ENCODE measurements around the gene PRKAR1B. TPM values are rescaled to one million over a fixed set of nuclear protein-coding genes. Genes with fewer than 3 reads are reported as not detected.

PRKAR1B gene
- total RNA-seq, 2 experiments from 2014 or later = 48.7 to 49.9 TPM

DNA sequence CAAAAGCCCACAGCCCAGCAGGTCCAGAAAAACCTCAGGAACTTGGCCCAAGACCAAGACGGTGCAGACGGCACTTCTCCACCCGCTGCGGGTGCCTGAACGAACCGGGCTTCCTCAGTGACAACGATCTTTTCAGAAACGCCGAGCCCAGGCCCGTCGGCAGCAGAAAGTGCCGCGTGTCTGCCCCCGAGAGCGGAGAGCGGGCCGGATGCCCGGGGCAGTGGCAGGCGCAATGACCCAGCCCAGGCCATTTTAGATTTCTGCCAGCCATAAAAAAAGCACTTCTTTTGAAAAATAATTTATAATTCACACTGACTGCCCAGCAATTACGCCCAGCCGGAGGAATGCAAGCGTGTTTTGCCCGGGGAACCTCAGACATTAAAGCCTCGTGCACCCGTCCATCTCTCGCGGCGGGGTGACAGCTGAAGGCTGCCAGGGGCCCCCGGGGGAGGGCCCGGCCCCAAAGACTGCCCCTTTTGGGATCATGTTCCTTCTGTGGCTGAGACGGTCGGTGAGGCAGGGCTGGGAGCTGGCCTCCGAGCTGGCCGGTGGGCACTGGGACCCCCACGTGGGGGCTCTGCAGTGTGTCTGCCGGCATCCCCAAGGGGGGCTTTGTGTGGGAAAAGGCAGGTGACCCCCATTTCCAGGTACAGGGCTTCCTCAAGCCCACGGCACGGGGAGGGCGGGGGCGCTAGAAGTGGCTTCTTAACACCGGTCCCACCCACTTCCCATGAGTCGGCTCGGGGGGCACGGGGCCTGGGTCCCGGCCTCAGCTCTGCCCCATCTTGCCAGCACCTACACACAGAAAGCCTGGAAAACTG is 136.1 kb downstream of the PRKAR1B start:
- ChIA-PET CTCF (no interaction called here), POLR2A (no interaction called here)
- no peak for ATAC-seq
- no peak overlapping the region for H3K4me3 Mint-ChIP-seq
- no peaks in the 10 kb centered on the region for H3K27me3 Mint-ChIP-seq
- DNase-seq = no peak
- no peak overlapping the region for H3K27ac Mint-ChIP-seq
- intact Hi-C loops (cut with micrococcal nuclease) = no loop called here
- peaks cover 61% of the 10 kb centered on the region for H3K36me3 Mint-ChIP-seq (ENCODE audit: low read depth)
- TF ChIP-seq, protein P1, sequence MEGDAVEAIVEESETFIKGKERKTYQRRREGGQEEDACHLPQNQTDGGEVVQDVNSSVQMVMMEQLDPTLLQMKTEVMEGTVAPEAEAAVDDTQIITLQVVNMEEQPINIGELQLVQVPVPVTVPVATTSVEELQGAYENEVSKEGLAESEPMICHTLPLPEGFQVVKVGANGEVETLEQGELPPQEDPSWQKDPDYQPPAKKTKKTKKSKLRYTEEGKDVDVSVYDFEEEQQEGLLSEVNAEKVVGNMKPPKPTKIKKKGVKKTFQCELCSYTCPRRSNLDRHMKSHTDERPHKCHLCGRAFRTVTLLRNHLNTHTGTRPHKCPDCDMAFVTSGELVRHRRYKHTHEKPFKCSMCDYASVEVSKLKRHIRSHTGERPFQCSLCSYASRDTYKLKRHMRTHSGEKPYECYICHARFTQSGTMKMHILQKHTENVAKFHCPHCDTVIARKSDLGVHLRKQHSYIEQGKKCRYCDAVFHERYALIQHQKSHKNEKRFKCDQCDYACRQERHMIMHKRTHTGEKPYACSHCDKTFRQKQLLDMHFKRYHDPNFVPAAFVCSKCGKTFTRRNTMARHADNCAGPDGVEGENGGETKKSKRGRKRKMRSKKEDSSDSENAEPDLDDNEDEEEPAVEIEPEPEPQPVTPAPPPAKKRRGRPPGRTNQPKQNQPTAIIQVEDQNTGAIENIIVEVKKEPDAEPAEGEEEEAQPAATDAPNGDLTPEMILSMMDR (IDR thresholded peaks at IDR 0.05) = no peak
- peaks cover 39% of the 10 kb centered on the region for H3K4me1 Mint-ChIP-seq (ENCODE audit: low read depth)
- peaks cover 18% of the 10 kb centered on the region for H3K9me3 Mint-ChIP-seq

DNA sequence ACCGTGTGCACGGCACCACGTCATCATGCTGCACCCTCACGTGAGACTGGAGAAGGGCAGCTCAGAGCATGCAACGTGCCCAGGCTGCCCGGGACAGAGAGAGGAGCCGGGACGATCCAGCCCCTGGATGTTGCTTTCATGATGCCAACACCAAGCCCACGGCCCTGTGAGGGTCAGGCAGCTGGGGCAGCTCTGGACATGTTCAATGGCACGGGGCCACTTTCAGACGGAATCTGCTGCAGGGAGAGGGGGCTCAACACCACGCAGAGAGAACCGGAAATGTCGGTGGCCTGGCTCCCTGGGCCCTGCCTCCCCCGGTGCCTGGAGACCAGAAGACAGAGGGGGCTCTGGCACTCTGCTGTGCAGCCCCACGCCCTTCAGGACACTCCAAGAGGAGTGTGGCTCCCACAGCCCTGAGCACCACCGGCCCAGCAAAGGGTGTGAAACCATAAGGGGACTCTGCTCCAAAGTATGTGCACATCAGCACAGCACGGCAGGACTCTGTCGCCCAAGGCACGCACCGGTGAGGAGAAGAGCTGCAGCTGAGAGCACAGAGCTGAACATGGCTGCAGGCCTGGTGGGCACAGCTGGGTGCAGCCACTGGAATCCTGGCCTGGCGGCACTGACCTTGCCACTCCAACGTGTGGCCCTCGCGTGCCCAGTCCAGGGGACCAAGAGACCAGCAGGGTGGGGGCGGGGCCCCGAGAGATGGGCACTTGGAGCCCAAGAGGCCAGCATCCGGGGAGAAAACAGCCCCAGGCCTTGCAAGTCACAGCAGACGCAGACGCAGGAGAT is 137.1 kb downstream of the PRKAR1B start:
- Mint-ChIP-seq H3K4me3 (no peak overlapping the region), H3K27me3 (no peaks in the 10 kb centered on the region), H3K4me1 (ENCODE audit: low read depth) (peaks cover 40% of the 10 kb centered on the region), H3K36me3 (ENCODE audit: low read depth) (peaks cover 62% of the 10 kb centered on the region), H3K27ac (no peak overlapping the region), H3K9me3 (peaks cover 21% of the 10 kb centered on the region)
- ATAC-seq = no peak
- ChIA-PET POLR2A (no interaction called here), CTCF (interaction anchor here (1.0 kb wide), 1 partner anchor 23 kb away, joined by 3 read pairs; no protein-coding TSS in a partner anchor)
- intact Hi-C loops (cut with micrococcal nuclease) = no loop called here
- TF ChIP-seq, protein P1 (IDR thresholded peaks at IDR 0.05) = no peak
- DNase-seq = no peak

DNA sequence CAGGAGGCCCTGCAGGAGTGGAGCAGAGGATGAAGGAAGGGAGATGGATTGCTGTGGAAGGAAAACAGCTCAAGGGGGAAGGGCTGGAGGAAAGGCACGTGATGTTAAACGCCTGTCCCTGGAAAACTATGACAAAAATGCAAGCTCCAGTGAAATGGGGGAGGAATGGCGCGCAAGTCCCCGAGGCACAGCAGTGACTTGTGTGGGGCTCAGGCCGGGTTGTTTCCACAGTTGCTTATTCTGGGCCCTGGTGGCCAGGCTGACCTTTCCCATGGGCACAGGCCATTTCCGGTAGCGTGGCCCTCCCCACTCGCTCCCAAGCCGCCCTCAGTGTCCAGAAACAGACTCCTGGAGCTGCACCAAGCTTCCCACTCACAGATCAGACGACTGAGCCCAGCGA is 139.3 kb downstream of the PRKAR1B start:
- Mint-ChIP-seq H3K9me3 (peaks cover 21% of the 10 kb centered on the region), H3K27me3 (no peaks in the 10 kb centered on the region), H3K4me3 (no peak overlapping the region), H3K36me3 (ENCODE audit: low read depth) (peaks cover 76% of the 10 kb centered on the region), H3K4me1 (ENCODE audit: low read depth) (peaks cover 44% of the 10 kb centered on the region), H3K27ac (peak overlapping the region; percentile 36)
- ATAC-seq = no peak
- CTCF ChIA-PET = no interaction called here
- intact Hi-C loops (cut with micrococcal nuclease) = no loop called here
- POLR2A ChIA-PET = interaction anchor here (1.0 kb wide), 1 partner anchor 27 kb away, joined by 3 read pairs; no protein-coding TSS in a partner anchor
- TF ChIP-seq, protein P1 (IDR thresholded peaks at IDR 0.05) = no peak
- no peak for DNase-seq

DNA sequence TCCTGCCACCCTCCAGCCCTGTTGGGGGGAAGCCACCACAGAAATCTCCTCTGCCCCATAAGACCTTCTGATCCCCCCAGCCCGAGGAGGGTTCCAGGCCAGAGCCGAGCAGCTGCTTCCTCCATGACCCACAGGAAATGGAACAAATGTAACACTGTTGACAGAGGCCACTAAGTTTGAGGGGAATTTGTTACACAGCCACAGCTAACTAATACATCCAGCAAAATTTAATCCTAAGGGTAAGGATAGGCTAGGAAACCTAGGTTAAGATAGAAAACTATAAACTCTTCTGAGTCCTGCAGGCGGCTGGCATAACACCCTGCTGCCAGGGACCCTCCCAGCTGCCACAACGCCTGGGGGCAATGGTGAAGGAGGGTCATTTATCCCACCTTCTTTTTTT is 140.6 kb downstream of the PRKAR1B start:
- peak overlapping the region; percentile 96 for H3K27ac Mint-ChIP-seq
- no peaks in the 10 kb centered on the region for H3K27me3 Mint-ChIP-seq
- no peak for DNase-seq
- intact Hi-C loops (cut with micrococcal nuclease) = no loop called here
- ChIA-PET CTCF (no interaction called here), POLR2A (interaction anchor here (1.1 to 3.2 kb wide), 3 partner anchors 10 to 31 kb away, joined by 5 to 50 read pairs (median 8); no protein-coding TSS in a partner anchor)
- H3K4me1 Mint-ChIP-seq (ENCODE audit: low read depth) = peaks cover 39% of the 10 kb centered on the region
- peaks cover 80% of the 10 kb centered on the region for H3K36me3 Mint-ChIP-seq (ENCODE audit: low read depth)
- no peak overlapping the region for H3K4me3 Mint-ChIP-seq
- ATAC-seq = no peak
- peaks cover 21% of the 10 kb centered on the region for H3K9me3 Mint-ChIP-seq
- TF ChIP-seq, protein P1 (IDR thresholded peaks at IDR 0.05) = no peak
